Duodenal mucosa (tissue), 2 donors: ENCODE data around the gene KANSL2.
"Not testable (repeated sequence)": the region's sequence is repeated elsewhere in the genome, so short reads cannot be mapped to it uniquely, and the experiment has no call there.

Experiments used
- H3K27ac ChIP-seq: one replicate; pipeline ENCODE4 v1.7.0; 2013; ENCODE audit warnings: low read depth, low read length
- H3K27me3 ChIP-seq, 2 donors: one replicate each; pipeline ENCODE4 v1.7.0; 2013; ENCODE audit warnings: low read length in 2 of 2, control low read depth in 1 of 2; ENCODE audit not compliant: insufficient read depth in 2 of 2, control insufficient read depth in 1 of 2
- H3K36me3 ChIP-seq, 2 donors: one replicate each; pipeline ENCODE4 v1.7.0; 2013; ENCODE audit warnings: low read length in 2 of 2, control low read depth in 1 of 2; ENCODE audit not compliant: insufficient read depth in 2 of 2, control insufficient read depth in 1 of 2
- H3K4me1 ChIP-seq, 2 donors: one replicate each; pipeline ENCODE4 v1.7.0; 2013; ENCODE audit warnings: low read length in 2 of 2, control low read depth in 1 of 2; ENCODE audit not compliant: insufficient read depth in 2 of 2, control insufficient read depth in 1 of 2
- H3K4me3 ChIP-seq, 2 donors: one replicate each; pipeline ENCODE4 v1.7.0; 2013; ENCODE audit warnings: low read length in 2 of 2, low read depth in 1 of 2
- H3K9ac ChIP-seq, 2 donors: one replicate each; pipeline ENCODE4 v1.7.0; 2013; ENCODE audit warnings: low read length in 2 of 2, low read depth in 1 of 2
- H3K9me3 ChIP-seq, 2 donors: one replicate each; pipeline ENCODE4 v1.7.0; 2013; ENCODE audit warnings: low read length in 2 of 2, control low read depth in 1 of 2; ENCODE audit not compliant: control insufficient read depth in 1 of 2

The KANSL2 gene

DNA sequence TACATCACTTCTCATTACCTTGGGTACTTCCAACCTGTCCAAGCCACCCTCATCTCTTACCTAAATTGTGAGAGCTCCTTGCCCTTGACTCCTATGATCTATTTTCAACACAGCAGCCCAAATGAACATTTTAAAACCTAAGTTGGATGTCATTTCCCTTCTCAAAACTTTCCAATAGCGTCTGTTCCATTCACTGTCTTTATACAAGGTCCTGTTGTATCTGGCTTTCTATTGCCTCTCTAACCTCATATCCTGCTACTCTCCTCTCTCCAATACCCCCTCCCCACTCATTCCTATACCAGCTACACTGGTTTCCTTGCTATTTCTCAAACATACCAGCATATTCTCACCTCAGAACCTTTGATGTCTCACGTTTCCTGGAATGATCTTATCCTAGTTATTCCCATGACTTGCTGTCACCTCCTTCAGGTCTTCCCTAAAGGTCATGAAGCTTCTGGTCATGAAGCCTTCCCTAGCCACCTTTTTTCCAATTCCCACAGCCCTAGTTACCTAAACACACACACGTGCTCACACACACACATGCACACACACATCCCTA, 4.1 kb upstream of the KANSL2 start:
- H3K4me3 ChIP-seq, result no peak overlapping the region
- no peaks in the 10 kb centered on the region for H3K9me3 ChIP-seq
- peaks cover 11 to 26% of the 10 kb centered on the region in 2 donors for H3K36me3 ChIP-seq
- no peak overlapping the region for H3K9ac ChIP-seq
- H3K27ac ChIP-seq, result no peak overlapping the region
- H3K27me3 ChIP-seq, result no peaks in the 10 kb centered on the region
- H3K4me1 ChIP-seq, result peaks cover 0 to 4% of the 10 kb centered on the region in 2 donors

DNA sequence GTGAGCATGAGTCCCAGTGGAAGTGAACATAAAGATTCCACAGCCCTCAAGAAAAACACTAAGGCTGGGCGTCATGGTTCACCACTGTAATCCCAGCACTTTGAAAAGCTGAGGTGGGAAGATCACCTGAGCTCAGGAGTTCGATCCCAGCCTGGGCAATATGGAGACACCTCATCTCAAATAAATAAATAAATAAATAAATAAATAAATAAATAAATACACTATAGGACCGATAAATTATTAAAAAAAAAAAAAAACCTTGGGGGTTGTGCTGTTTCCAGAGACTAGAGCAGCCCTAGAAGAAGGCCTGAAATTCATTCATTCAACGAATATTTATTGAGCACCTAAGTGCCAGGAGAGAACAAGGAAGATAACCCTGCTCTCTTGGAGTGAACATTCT, 1.5 kb upstream of the KANSL2 start:
- peaks cover 6 to 14% of the 10 kb centered on the region in 2 donors for H3K36me3 ChIP-seq
- peaks cover 21 to 29% of the 10 kb centered on the region in 2 donors for H3K4me1 ChIP-seq
- H3K9me3 ChIP-seq, result no peaks in the 10 kb centered on the region
- no peaks in the 10 kb centered on the region for H3K27me3 ChIP-seq
- no peak overlapping the region for H3K27ac ChIP-seq
- H3K9ac ChIP-seq, result no peak overlapping the region
- no peak overlapping the region for H3K4me3 ChIP-seq

DNA sequence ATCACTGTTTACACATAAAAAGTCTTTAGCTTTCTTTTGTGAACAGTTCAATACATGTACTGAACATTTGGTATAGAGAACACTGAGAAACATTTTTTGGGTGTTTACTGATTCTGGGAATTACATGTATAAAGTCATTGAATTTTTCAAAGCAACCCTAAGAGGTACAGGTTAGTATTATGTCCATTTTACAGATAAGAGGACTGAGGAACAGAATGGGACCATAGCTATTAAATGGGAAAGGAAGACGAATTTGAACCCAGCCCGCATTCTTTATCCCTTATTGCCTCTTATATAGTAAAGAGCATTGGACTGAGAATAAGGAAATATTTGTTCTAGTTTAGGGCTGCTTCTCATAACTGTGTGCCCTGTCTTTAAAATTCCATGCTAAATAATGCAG, 889 bp upstream of the KANSL2 start:
- Histone ChIP-seq H3K27me3 (no peaks in the 10 kb centered on the region), H3K9ac (no peak overlapping the region), H3K9me3 (no peaks in the 10 kb centered on the region), H3K4me3 (peak overlapping the region; percentile 20 to 74), H3K4me1 (peaks cover 23 to 32% of the 10 kb centered on the region in 2 donors), H3K36me3 (peaks cover 7 to 18% of the 10 kb centered on the region in 2 donors), H3K27ac (no peak overlapping the region)

DNA sequence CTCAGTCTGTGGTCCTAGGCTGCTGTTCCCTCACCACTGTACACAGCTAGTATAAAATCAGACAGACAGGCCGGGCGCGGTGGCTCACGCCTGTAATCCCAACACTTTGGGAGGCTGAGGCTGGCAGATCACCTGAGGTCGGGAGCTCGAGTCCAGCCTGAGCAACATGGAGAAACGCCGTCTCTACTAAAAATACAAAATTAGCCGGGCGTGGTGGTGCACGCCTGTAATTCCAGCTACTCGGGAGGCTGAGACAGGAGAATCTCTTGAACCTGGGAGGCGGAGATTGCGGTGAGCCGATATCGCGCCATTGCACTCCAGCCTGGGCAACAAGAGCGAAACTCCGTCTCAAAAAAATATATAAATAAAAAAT, 481 bp upstream of the KANSL2 start:
- Histone ChIP-seq H3K4me1 (peaks cover 23 to 32% of the 10 kb centered on the region in 2 donors), H3K4me3 (peak overlapping the region; percentile 74 to 95), H3K9ac (peak overlapping the region in 1 of 2 donors; percentile 52), H3K36me3 (peaks cover 7 to 18% of the 10 kb centered on the region in 2 donors)
- H3K27ac ChIP-seq, H3K9me3 ChIP-seq, H3K27me3 ChIP-seq: not testable (repeated sequence)

DNA sequence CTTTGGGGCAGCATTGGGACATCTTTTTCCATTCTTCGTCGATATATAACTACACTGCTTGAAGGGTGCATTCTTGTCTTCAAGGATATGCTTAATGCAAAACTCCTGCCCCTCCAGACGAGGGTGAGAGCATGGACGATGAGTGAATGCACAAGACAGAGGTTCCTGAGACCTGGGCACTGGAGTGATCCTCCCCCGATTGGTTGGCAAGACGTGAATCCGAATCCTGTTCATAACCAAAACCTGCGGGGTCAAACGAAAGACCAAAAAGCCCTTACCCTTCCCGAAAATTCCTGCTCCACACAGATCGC, 684 bp downstream of the KANSL2 start:
- H3K4me1 ChIP-seq, result peaks cover 23 to 32% of the 10 kb centered on the region in 2 donors
- peak overlapping the region; percentile 95 to 98 for H3K9ac ChIP-seq
- peaks cover 11 to 27% of the 10 kb centered on the region in 2 donors for H3K36me3 ChIP-seq
- H3K9me3 ChIP-seq, result no peaks in the 10 kb centered on the region
- H3K4me3 ChIP-seq, result peak overlapping the region; percentile 95 to 99
- no peaks in the 10 kb centered on the region for H3K27me3 ChIP-seq
- H3K27ac ChIP-seq, result no peak overlapping the region

DNA sequence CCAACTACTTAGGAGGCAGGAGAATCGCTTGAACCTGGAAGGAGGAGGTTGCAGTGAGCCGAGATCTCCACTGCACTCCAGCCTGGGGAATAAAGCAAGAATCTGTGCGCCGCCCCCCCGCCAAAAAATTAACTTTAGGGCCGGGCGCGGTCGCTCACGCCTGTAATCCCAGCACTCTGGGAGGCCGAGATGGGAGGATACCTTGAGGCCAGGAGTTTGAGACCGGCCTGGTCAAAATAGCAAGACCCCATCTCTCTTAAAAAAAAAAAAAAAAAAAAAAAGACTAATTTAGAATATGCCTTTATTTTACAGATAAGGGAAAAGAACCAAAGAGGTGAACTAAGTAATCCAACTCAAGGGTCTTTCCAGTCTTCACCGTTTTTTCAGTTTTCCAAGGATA, 1.2 kb downstream of the KANSL2 start:
- H3K27ac ChIP-seq, result no peak overlapping the region
- peaks cover 11 to 27% of the 10 kb centered on the region in 2 donors for H3K36me3 ChIP-seq
- peak overlapping the region; percentile 95 to 98 for H3K9ac ChIP-seq
- no peaks in the 10 kb centered on the region for H3K27me3 ChIP-seq
- peak overlapping the region; percentile 95 to 99 for H3K4me3 ChIP-seq
- H3K4me1 ChIP-seq, result peaks cover 23 to 32% of the 10 kb centered on the region in 2 donors
- H3K9me3 ChIP-seq, result no peaks in the 10 kb centered on the region

DNA sequence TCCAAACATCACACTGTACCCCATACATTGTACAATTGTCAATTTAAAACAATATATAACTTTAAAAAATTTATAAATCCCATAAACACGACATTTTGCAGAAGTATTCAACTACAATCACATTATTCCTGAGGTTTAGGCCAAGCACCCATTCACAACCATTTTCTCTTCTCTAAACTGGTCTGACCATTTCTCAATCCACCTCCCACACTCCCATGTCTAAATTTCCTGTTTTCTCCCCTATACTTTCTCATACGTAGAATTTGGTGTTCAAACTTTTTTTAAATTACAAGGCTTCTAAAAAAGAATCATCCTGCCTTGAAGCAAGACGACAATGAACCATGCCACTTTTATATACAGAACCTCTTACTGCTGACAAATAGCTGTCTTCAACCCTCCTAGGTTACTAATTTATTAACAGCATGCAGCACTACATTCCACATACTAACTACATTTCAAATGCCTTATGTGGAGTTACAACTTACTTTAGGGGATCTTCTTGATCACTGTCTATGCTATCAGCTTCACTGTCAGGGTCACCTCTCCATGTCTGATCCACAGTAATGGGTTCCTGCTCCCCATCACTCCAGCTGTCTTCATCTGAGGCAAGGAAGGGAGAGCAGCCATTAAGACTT, 3.4 kb downstream of the KANSL2 start:
- Histone ChIP-seq H3K4me1 (peaks cover 23 to 32% of the 10 kb centered on the region in 2 donors), H3K27me3 (no peaks in the 10 kb centered on the region), H3K9me3 (no peaks in the 10 kb centered on the region), H3K36me3 (peaks cover 15 to 32% of the 10 kb centered on the region in 2 donors), H3K4me3 (peak overlapping the region in 1 of 2 donors; percentile 29), H3K27ac (no peak overlapping the region), H3K9ac (no peak overlapping the region)

- H3K27me3 ChIP-seq, result no peaks in the 10 kb centered on the region
- no peak overlapping the region for H3K27ac ChIP-seq
- H3K4me1 ChIP-seq, result no peaks in the 10 kb centered on the region
- no peak overlapping the region for H3K4me3 ChIP-seq
- no peaks in the 10 kb centered on the region for H3K9me3 ChIP-seq
- peaks cover 29 to 62% of the 10 kb centered on the region in 2 donors for H3K36me3 ChIP-seq
- no peak overlapping the region for H3K9ac ChIP-seq
These were observed 10.7 kb downstream of the KANSL2 start for GRCh38 chr12:48671231-48671856.

DNA sequence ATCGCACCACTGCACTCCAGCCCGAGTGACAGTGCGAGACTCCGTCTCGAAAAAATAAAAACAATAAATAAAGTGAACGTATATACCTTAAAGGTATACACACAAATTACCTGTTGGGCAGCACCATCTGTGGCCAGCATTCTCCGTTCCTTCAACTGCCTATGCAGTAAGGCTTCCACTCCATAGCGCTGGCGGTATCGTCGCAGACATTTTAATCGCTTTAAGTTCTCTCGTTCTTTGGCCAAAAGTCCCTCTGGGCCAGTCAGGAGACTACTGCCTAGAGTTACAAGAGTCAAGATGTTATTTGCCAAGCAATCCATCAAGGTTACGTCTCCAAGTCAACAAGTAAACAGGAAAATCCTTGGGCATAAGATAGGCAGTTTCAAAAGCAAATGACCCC, 13.0 kb downstream of the KANSL2 start:
- Histone ChIP-seq H3K4me3 (no peak overlapping the region), H3K36me3 (peaks cover 29 to 79% of the 10 kb centered on the region in 2 donors), H3K27me3 (no peaks in the 10 kb centered on the region), H3K4me1 (no peaks in the 10 kb centered on the region), H3K9me3 (no peaks in the 10 kb centered on the region), H3K27ac (no peak overlapping the region), H3K9ac (no peak overlapping the region)

DNA sequence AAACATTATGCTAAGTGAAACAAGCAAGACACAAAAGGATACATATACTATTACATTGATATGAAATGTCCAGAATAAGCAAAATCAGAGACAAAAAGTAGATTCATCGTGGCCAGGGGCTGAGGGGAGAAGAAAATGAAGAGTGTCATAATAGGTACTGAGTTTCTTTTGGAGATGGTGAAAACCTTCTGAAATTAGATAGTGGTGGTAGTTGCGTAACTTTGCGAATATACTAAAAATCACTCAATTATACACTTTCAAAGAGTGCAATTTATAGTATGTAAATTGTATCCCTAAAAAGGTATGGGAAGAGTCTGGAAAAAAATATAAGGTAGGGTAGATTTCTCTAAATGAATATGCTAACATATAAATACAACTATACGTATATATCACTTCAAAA, 22.2 kb downstream of the KANSL2 start:
- Histone ChIP-seq H3K36me3 (peaks cover 21 to 81% of the 10 kb centered on the region in 2 donors), H3K9me3 (no peaks in the 10 kb centered on the region), H3K27ac (no peak overlapping the region), H3K9ac (no peak overlapping the region), H3K27me3 (no peaks in the 10 kb centered on the region), H3K4me1 (no peaks in the 10 kb centered on the region), H3K4me3 (no peak overlapping the region)
